ENCODE measurements around the gene DCST1.

Gene DCST1

DNA sequence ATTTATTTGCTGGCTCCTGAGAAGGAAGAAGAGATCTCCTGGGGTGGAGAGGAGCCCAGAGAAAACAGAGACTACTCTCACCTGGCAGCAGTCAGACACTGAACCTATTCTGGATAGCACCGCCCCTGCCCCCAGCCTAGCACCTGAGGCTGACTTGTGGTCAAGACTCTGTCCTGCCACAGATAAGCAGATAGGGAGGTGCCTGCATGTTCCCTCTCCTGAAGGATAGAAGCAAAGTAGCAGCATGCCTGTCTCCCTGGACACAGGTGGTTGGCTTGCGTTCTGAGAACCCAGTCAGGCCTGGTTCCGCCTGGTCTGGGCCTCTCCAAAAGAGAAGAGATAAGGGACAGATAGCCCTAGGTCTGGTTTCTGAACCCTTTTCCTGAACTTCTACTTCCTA is 43.7 kb downstream of the DCST1 start:
- DNase-seq, result no peak

GRCh38 chr1:155077758-155078445 is 44.3 kb downstream of the DCST1 start:
- DNase-seq, result no peak

DNA sequence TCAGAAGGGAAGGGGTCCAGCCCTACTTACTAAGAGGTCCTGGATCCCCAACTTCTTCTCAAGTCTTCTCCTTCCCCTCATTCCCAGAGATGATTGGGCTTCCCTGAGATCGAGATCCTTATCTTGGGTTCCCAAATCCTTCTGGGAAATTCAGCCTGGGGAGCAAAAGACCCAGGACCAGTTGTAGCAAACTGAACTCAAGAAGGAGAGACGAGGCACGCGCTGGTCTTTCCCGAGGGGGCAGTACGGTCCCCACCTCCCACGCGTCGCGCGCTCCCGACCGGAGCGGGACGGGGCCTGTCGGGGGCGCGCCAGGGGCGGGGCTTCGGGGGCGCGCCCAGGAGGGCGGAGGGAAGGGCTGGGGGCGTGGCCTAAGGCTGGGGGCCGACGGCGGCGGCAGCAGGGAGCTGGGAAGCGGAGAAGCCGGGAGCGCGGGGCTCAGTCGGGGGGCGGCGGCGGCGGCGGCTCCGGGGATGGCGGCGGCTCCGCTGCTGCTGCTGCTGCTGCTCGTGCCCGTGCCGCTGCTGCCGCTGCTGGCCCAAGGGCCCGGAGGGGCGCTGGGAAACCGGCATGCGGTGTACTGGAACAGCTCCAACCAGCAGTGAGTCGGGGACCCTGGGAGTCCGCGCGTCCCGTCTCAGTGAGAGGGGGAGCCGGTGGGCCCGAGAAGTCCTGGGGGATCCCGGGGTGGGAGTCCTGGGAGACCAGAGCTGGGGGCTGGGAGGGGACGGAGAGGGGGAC is 45.0 kb downstream of the DCST1 start, which contains the start of gene EFNA3:
Gene EFNA3 (plus strand): TSS at position 369 of the 741 bp plus-strand sequence. CDS start 105 bp downstream, at position 474.
- DNase-seq, result peak; percentile 44 to 62 (median 49)

GRCh38 chr1:155079210-155079486 is 45.5 kb downstream of the DCST1 start:
- DNase-seq, result no peak

DNA sequence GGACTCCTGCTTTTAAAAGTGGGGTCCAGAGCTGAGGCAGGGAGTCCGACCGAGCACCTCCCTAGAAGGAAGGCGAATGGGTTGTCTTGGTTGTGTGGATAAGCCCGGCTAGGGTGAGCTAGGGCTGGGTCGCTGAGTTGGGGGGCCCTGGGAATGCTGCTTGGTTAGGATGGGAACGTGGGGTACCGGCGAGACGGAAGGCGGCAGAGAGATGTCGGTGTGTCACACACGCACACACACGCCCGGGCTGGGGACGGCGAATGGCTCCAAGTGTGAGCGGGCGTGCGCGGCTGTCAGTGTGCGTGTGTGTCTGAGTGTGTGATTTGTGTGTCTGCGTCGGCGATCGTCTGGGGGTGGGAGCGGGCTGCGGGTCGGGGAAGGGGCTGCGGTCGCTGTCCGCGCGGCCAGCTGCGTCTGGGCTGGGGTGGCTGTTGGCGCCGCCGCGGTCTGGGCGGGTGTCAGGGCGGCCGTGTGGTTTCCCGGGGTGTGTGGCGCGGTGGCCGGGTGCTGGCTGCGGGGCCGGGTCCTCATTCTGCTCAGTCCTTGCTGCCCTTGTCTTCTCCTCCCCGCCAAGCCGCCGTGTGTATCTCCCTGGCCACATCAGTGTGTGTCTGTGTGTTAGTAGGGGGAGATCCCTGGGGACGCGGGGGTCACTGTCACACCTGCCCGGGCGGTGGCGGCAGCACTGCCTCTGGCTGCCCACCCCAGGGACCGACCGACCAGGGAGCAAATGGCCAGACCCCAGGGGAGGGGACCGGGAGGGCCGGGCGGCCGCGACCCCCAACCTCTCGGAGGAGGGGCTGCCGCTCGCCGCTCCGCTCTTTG is 46.1 kb downstream of the DCST1 start:
- DNase-seq, result no peak

DNA sequence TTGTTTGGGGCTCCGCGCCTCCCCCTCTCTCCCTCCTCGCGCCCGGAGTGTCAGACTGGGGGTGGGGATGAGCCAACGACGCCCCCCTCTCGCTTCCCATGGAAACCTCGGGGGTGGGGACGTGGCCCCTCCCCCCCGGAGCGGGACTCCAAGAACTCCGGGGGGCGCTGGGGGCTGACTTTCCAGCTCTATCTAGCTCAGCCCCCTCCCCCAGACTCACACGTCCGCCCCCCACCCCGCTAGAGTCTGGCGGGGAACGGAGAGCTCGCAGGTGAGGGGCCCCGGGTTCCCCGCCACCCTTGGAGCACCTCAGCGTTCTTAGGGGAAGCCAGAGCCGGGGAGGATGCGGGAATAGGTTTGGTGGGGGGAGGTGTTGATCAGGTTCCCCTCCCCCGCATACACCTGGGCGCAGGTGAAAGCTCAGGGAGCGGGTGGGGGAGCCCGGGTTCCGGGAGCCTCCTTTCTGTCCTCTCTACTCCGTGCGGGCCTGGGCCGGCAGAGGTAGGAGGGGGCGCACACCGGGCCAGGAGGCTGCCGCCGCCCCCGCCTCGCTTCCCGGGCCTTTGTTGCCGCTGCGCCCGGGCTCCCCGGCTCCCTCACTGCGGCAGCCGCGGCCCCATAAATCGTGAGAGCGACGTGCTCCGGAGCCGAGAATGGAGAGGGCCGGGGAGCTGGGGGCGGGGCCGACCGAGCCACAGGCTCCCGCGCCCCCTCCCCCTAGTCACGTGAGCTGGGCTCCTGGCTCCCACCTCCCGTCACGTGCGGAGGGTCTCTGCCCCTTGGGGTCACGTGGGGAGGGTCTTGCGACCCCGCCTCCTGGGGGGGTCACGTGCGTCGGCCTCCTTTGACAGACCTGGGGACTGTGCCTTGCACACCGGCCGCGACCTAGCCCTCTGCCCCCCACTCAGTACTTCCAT is 46.9 kb downstream of the DCST1 start:
- DNase-seq, result peak in 2 of 5 experiments; percentile 46 to 51

DNA sequence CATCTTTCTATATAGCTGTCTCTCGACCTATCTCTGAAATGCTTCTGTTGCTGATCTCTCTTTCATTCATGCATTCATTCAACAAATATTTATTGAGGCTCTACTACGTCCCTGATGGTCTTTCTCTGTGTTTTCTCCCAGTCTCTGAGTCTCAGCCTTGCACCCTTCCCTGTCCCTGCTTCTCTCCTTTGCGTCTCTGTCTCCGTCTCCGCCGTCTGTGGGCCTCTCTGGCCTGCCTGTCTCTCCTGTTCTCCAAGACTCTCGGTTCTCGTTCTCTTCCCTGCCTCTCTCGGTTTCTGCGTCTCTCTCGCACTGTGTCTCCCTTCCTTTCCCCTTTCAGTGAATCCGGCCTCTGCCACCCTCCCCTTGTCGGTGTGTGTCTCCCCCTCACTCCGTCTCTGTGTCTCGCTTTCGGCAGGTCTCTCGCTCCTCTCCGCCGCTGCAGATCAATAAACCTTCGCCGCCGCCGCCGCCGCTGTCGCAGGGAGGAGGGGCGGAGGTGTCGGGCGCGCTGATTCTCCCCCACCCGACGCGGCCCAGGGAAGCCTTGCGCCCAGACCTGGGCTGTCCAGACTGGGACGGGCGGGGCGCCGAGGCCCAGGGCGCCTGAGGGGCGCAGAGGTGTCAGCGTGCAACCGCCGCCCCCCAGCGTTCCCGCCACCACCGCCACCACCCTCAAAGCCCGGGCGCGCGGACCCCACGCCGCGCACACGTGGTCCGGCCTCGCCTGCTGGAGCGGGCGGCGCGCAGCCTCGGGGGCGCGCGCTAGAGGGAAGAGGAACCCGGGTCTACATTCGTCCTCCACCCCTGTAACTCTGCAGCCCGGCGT is 48.1 kb downstream of the DCST1 start:
- DNase-seq, result peak in 1 of 5 experiments; percentile 43

- DNase-seq, result no peak
Measured at GRCh38 chr1:155082301-155083051, 48.9 kb downstream of the DCST1 start.

- DNase-seq, result no peak
Measured at GRCh38 chr1:155083052-155083541, 49.5 kb downstream of the DCST1 start.

DNA sequence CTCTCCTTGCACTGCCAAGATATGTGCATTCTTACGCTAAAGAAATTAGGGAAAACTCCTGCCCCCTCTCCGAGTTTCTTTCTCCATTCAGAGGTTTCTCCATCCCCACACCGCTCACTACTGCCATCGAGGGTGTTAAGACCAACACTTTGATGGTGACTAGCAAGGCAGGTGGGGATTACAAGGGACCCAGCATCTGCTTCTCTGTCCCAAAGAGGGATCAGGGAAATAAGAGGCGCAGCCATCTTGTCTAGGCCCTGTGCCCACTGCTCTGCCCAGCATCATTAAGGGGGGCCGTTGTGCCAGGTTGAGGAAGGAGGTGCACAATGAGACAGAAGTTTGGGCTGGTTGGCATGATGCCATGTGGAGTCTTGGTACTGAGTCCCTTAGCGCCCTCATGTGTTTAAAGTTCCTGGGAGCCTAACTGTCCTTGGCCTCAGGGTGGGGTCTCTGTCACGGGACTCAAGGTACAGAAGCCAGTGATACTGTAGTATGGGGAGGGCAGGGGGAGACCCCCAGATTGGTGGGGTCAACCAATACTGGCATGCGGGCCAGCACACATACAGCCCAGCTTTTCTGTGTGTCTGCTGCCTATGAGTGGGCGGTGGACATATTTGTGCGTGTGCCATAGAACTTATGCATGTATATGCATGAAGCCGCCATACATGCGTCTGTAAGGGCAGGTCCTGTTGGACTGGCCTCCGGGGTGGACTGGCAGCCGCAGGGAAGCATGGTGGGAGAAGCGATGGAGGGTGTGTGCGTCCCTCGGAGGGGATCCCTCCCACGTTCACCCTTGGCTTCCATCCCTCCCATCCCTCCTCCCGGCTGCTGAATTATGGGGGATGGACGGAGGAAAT is 50.5 kb downstream of the DCST1 start:
- peak in 2 of 5 experiments; percentile 31 to 64 for DNase-seq

- peak; percentile 82 to 93 (median 85) for DNase-seq
Measured at GRCh38 chr1:155084722-155085503, 51.3 kb downstream of the DCST1 start.

DNA sequence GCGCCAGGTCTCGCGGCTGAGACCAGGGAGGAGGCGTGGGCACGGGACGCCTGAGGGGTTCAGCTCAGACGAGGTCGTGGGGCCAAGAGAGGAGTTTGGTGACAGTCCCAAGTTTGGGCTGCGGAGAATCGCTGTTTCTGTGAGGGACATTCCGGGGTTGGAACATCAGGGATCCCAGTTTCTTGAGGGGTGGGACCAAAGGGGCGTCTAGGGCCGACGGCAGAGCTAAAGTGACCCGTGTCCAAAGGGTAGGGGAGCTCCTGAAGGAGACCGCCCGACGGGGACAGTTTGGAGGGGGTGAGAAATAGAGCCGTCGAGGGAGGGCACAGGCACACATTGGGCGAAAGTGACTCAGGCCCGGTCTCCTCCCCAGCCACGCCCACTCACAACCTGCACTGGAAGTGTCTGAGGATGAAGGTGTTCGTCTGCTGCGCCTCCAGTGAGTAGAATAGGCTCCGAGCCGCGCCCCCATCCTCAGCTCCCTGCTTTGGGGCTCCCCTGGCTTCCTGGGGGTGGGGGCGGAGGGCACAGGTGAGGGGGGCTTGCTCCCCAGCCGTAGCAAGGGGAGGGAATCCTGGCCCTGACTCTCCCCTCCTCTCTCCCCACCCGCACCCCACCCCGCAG is 52.0 kb downstream of the DCST1 start:
- DNase-seq, result peak; percentile 48 to 71 (median 64)

DNA sequence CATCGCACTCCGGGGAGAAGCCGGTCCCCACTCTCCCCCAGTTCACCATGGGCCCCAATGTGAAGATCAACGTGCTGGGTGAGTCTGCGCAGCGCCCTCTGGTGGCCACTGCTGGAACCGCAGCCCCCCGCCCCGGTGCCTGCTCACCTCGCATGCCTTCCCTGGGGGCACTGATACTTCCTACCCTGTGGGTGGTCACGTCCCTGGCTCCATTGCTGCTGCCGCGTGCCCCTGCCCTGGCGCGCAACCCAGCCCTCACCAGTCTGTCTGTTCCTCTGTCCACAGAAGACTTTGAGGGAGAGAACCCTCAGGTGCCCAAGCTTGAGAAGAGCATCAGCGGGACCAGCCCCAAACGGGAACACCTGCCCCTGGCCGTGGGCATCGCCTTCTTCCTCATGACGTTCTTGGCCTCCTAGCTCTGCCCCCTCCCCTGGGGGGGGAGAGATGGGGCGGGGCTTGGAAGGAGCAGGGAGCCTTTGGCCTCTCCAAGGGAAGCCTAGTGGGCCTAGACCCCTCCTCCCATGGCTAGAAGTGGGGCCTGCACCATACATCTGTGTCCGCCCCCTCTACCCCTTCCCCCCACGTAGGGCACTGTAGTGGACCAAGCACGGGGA is 52.6 kb downstream of the DCST1 start:
- DNase-seq, result peak; percentile 67 to 78 (median 72)

DNA sequence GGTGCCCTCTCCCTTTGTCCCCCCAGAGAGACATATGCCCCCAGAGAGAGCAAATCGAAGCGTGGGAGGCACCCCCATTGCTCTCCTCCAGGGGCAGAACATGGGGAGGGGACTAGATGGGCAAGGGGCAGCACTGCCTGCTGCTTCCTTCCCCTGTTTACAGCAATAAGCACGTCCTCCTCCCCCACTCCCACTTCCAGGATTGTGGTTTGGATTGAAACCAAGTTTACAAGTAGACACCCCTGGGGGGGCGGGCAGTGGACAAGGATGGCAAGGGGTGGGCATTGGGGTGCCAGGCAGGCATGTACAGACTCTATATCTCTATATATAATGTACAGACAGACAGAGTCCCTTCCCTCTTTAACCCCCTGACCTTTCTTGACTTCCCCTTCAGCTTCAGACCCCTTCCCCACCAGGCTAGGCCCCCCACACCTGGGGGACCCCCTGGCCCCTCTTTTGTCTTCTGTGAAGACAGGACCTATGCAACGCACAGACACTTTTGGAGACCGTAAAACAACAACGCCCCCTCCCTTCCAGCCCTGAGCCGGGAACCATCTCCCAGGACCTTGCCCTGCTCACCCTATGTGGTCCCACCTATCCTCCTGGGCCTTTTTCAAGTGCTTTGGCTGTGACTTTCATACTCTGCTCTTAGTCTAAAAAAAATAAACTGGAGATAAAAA is 53.4 kb downstream of the DCST1 start:
- DNase-seq, result no peak

DNA sequence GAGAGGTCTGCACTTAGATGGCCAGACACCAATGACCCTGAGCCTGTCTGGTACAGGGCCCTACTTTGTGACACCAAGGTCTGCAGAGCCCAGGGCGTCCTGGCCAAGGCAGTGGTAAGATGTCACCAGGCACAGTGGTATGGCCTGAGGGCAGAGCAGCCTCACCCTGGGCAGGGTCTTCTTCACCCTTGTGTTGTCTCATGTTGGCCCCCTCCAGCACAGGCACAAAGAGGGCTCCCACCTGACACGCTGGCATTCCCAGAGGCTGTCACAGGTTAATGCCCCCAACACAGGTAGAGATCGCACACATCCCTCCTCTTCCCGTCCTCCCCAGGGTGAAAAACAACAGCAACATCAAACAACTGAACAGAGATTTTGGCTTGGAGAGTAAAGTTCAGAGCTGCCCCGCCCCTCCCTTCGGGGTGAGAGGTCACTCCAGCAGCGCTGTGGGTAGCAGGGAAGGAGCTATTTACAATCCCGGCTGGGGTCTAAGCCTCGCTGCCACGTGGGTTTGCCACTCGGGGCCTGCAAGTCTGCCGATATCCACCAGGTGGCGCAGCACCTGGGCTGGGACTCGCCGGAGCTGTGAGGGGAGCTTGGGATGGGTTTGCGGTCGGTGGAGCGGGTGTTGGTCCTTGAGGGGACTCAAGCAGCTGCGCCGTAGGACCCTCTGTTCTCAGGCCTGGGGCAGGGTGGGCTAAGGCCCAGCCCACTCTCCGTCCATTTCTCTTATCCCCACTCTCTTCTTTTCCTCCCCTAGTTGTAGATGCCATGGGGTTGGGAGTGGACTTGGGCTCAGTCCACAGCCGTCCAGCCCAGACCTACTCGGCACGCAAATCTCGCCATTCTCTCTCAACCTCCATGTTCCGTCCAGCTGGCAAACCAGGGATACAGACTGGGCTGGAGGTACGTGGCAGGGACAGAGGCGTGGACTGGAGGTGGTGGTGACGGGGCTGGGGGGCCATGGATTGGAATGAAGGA is 57.7 kb downstream of the DCST1 start:
- peak; percentile 55 to 72 (median 69) for DNase-seq

DNA sequence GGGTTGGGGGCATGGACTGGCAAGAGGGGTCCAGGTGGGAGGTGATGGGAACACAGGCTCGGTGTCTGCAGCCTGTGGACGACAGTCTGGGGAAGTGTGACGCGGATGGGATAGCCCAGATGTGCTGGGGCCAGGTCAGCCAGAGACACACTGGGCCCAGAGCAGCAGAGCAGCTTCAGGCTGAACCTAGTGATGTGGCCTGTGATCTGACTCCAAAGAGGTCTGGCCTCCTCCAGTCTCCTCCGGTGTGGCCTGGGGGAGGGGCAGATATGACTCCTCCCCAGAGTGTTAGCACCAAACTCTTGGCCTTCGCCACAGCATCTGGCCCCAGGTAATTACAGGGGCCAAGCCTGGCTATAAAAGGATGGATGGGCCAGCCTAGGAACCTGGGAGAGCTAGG is 58.5 kb downstream of the DCST1 start:
- DNase-seq, result no peak
